SK-N-SH (cell line): ENCODE results near the gene NEK6. TPM values are rescaled to one million over a fixed set of nuclear protein-coding genes. Genes with fewer than 3 reads are reported as not detected.

Source experiments
- CTCF ChIA-PET: fragments of 300-600, 350-600 bp; formaldehyde crosslinking; extraction: SDS; loops from one replicate; lab custom pipeline; 2021; lab: Yijun Ruan, JAX
- POLR2A ChIA-PET: fragments of 350-600 bp; sonication (Branson Sonifier 250); formaldehyde crosslinking; extraction: SDS; loops from one replicate; lab custom pipeline; 2020; ENCODE audit warnings: antibody characterized with exemption, inconsistent platforms; lab: Yijun Ruan, JAX
- DNase-seq: peaks from one replicate; pipeline ENCODE4 v3.0.0; 2012
- H2AFZ ChIP-seq: fragments of 200-600 bp; sonication (generic); 2 replicates; pipeline ENCODE4 v1.8.1; 2016; ENCODE audit warnings: antibody characterized with exemption, mild to moderate bottlenecking, low read depth
- H3F3A ChIP-seq: fragments of 200-600 bp; sonication (generic); replicated peaks from 2 replicates; pipeline ENCODE3; 2016; ENCODE audit warnings: antibody characterized with exemption, mild to moderate bottlenecking; ENCODE audit not compliant: insufficient read depth
- H3K27ac ChIP-seq, 2 experiments: fragments of 200-500 bp in 1 of 2; fragments of 200-600 bp in 1 of 2; sonication (Bioruptor generic) in 1 of 2; sonication (generic), shearing (Covaris generic) in 1 of 2; 2 replicates each; pipeline versions ENCODE4 v1.5.1 to v1.6.1; 2014 to 2016; ENCODE audit warnings: low read depth in 2 of 2, inconsistent platforms in 1 of 2, low read length in 1 of 2, mild to moderate bottlenecking in 1 of 2, mixed read lengths in 1 of 2
- H3K27me3 ChIP-seq: fragments of 200-600 bp; sonication (generic), shearing (Covaris generic); 2 replicates; pipeline ENCODE4 v1.6.1; 2016; ENCODE audit warnings: mixed run types; ENCODE audit not compliant: insufficient read depth
- H3K36me3 ChIP-seq, 2 experiments: fragments of 200-500 bp in 1 of 2; fragments of 200-600 bp in 1 of 2; sonication (Bioruptor generic) in 1 of 2; sonication (generic) in 1 of 2; replicated peaks in 1 of 2; 2 replicates each; pipeline versions ENCODE3 to v1.5.1; 2014 to 2016; ENCODE audit warnings: low read length in 1 of 2, mild to moderate bottlenecking in 1 of 2; ENCODE audit not compliant: insufficient read depth in 2 of 2, control insufficient read depth in 1 of 2
- H3K4me1 ChIP-seq, 2 experiments: fragments of 200-500 bp in 1 of 2; fragments of 200-600 bp in 1 of 2; sonication (Bioruptor generic) in 1 of 2; sonication (generic), shearing (Covaris generic) in 1 of 2; 2 replicates each; pipeline versions ENCODE4 v1.5.1 to v1.6.1; 2014 to 2016; ENCODE audit warnings: low read depth in 1 of 2, low read length in 1 of 2, mixed run types in 1 of 2; ENCODE audit not compliant: insufficient read depth in 2 of 2, control insufficient read depth in 1 of 2
- H3K4me2 ChIP-seq: fragments of 200-600 bp; sonication (generic), shearing (Covaris generic); 2 replicates; pipeline ENCODE4 v1.6.1; 2017; ENCODE audit warnings: mixed run types
- H3K4me3 ChIP-seq, 2 experiments: fragments of 200-500 bp in 1 of 2; fragments of 200-600 bp in 1 of 2; sonication (Bioruptor generic) in 1 of 2; sonication (generic), shearing (Covaris generic) in 1 of 2; 2 replicates each; pipeline versions ENCODE4 v1.5.1 to v1.8.1; 2014 to 2016; ENCODE audit warnings: low read depth in 2 of 2, inconsistent platforms in 1 of 2, low read length in 1 of 2, mild to moderate bottlenecking in 1 of 2, mixed read lengths in 1 of 2, moderate library complexity in 1 of 2
- H3K79me2 ChIP-seq: fragments of 200-600 bp; sonication (generic); 2 replicates; pipeline ENCODE4 v1.8.1; 2017; ENCODE audit warnings: mild to moderate bottlenecking; ENCODE audit not compliant: insufficient read depth
- H3K9ac ChIP-seq: fragments of 200-600 bp; sonication (generic); 2 replicates; pipeline ENCODE4 v1.6.1; 2017; ENCODE audit warnings: mixed run types
- H3K9me2 ChIP-seq: fragments of 200-600 bp; sonication (generic); 2 replicates; pipeline ENCODE4 v1.6.1; 2017; ENCODE audit warnings: mixed run types
- H3K9me3 ChIP-seq: fragments of 200-600 bp; sonication (generic); 2 replicates; pipeline ENCODE4 v1.6.1; 2017; ENCODE audit warnings: mixed run types, mild to moderate bottlenecking, moderate library complexity
- H4K20me1 ChIP-seq: fragments of 200-600 bp; sonication (generic); 2 replicates; pipeline ENCODE4 v1.6.1; 2017; ENCODE audit warnings: mild to moderate bottlenecking, mixed run types; ENCODE audit not compliant: insufficient read depth
- ELF1 ChIP-seq: IDR thresholded peaks from 2 replicates; pipeline ENCODE4 v1.4.0; 2012
- EP300 ChIP-seq, 2 experiments: IDR thresholded peaks; 2 replicates each; pipeline versions ENCODE4 v1.4.0 to v1.6.1; 2012; ENCODE audit warnings: borderline replicate concordance in 1 of 2, low read depth in 1 of 2, low read length in 1 of 2
- EZH2phosphoT487 ChIP-seq: fragments of 200-600 bp; sonication (generic); IDR thresholded peaks from 2 replicates; pipeline ENCODE4 v1.6.1; 2017; ENCODE audit warnings: low read depth, mixed run types, mild to moderate bottlenecking, antibody characterized with exemption, moderate library complexity, borderline replicate concordance
- FOSL2 ChIP-seq: IDR thresholded peaks from 2 replicates; pipeline ENCODE4 v1.4.0; 2012; ENCODE audit warnings: low read depth, mild to moderate bottlenecking, moderate library complexity, borderline replicate concordance
- FOXJ3 ChIP-seq: sonication (generic); formaldehyde crosslinking; IDR thresholded peaks from 2 replicates; pipeline ENCODE4 v1.5.1; 2020; ENCODE audit warnings: mild to moderate bottlenecking, missing genetic modification reagents
- JUND ChIP-seq: IDR thresholded peaks from 2 replicates; pipeline ENCODE4 v1.4.0; 2012
- MEF2A ChIP-seq: IDR thresholded peaks from 2 replicates; pipeline ENCODE4 v1.4.0; 2012; ENCODE audit warnings: low read depth, borderline replicate concordance
- MXI1 ChIP-seq: IDR thresholded peaks from 2 replicates; pipeline ENCODE4 v1.6.1; 2012; ENCODE audit warnings: mild to moderate bottlenecking, low read depth, low read length, improper control_type of control experiment
- NFIC ChIP-seq: IDR thresholded peaks from 2 replicates; pipeline ENCODE4 v1.4.0; 2012; ENCODE audit warnings: borderline replicate concordance
- PBX3 ChIP-seq: IDR thresholded peaks from 2 replicates; pipeline ENCODE4; 2012
- RXRA ChIP-seq: IDR thresholded peaks from 2 replicates; pipeline ENCODE4 v1.4.0; 2012; ENCODE audit warnings: low read depth, mild to moderate bottlenecking, borderline replicate concordance
- SIN3A ChIP-seq: IDR thresholded peaks from 2 replicates; pipeline ENCODE4 v1.6.1; 2012; ENCODE audit warnings: low read depth, mild to moderate bottlenecking, low read length, moderate library complexity, borderline replicate concordance
- TCF12 ChIP-seq: IDR thresholded peaks from 2 replicates; pipeline ENCODE4 v1.4.0; 2012
- TEAD4 ChIP-seq: IDR thresholded peaks from 2 replicates; pipeline ENCODE4 v1.4.0; 2012; ENCODE audit warnings: mild to moderate bottlenecking, borderline replicate concordance; ENCODE audit not compliant: insufficient read depth
- YY1 ChIP-seq: IDR thresholded peaks from 2 replicates; pipeline ENCODE4 v1.4.0; 2012; ENCODE audit warnings: low read depth, mild to moderate bottlenecking
- ZBTB33 ChIP-seq: IDR thresholded peaks from 2 replicates; pipeline ENCODE4 v1.4.0; 2012; ENCODE audit warnings: low read depth, borderline replicate concordance
- WGBS: methylation state at CpG from one replicate; pipeline ENCODE4 v1.1.6; 2017; ENCODE audit warnings: low lambda C conversion rate; 5-methylcytosine and 5-hydroxymethylcytosine counted together
- polyA plus RNA-seq, 3 experiments: library from polyadenylated mRNA; depleted of rRNA; stranded (reverse); fragments of >200 nt; gene quantifications; 2 replicates each; pipeline ENCODE4 v1.2.3, GENCODE V29; 2012
- TF ChIP-seq, protein P1 (sequence below): fragments of 200-600 bp; sonication (generic); IDR thresholded peaks from 2 replicates; pipeline ENCODE4 v1.6.1; 2017; ENCODE audit warnings: antibody characterized with exemption, mild to moderate bottlenecking, moderate library complexity
- TF ChIP-seq, protein P2 (sequence below): IDR thresholded peaks from 2 replicates; pipeline ENCODE4 v1.4.0; 2012; ENCODE audit warnings: low read depth
- TF ChIP-seq, protein P3 (sequence below): fragments of 150-350 bp; IDR thresholded peaks from 2 replicates; pipeline ENCODE4 v1.6.1; 2016; ENCODE audit warnings: mild to moderate bottlenecking, low read depth, low read length

The NEK6 gene
- polyA plus RNA-seq, 1 of the 3 experiments (the other 2 are of a cell fraction) = 89.8 TPM

DNA sequence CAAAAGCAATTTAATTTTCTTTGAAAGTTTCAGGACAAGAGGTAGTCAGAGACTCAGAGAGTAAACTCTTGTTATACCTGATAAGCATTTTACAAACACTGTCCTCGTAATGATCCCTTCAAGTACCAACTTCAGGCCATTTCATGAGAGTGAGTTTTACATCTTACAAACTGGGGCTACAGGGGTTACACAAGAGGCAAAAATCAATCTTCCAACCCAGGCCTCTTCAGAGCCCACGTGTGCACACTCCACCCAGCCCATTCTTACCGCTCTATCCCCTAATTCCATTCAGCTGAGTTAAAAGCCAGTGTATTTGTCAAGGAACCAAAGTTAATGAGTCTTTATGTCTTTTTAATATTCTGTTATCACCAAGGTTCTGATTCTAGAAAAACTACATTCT, 110.9 kb downstream of the NEK6 start:
- Histone ChIP-seq H3K9me2 (no peaks in the 10 kb centered on the region), H3K4me3 (no peak overlapping the region), H2AFZ (no peak overlapping the region), H3K4me1 (peaks cover 6 to 19% of the 10 kb centered on the region in 2 experiments; a peak in 2 of 4 replicates), H3K27ac (no peak overlapping the region), H3K27me3 (no peaks in the 10 kb centered on the region), H3K9ac (no peak overlapping the region), H3K9me3 (no peaks in the 10 kb centered on the region), H3K79me2 (peaks cover 100% of the 10 kb centered on the region), H3K4me2 (no peak overlapping the region), H3F3A (no peaks in the 10 kb centered on the region), H3K36me3 (peaks cover 10 to 16% of the 10 kb centered on the region in 2 experiments), H4K20me1 (peaks cover 89% of the 10 kb centered on the region)
- TF ChIP-seq TEAD4 = no peak
- TF ChIP-seq JUND = no peak
- no peak for TF ChIP-seq ZBTB33
- ChIA-PET CTCF (interaction anchor here (0.6 to 1.7 kb wide), 3 partner anchors 16 to 25 kb away, joined by 3 read pairs; no protein-coding TSS in a partner anchor), POLR2A (no interaction called here)
- DNase-seq = no peak
- 93% methylated on average over 3 of the region's 3 CpGs for WGBS

DNA sequence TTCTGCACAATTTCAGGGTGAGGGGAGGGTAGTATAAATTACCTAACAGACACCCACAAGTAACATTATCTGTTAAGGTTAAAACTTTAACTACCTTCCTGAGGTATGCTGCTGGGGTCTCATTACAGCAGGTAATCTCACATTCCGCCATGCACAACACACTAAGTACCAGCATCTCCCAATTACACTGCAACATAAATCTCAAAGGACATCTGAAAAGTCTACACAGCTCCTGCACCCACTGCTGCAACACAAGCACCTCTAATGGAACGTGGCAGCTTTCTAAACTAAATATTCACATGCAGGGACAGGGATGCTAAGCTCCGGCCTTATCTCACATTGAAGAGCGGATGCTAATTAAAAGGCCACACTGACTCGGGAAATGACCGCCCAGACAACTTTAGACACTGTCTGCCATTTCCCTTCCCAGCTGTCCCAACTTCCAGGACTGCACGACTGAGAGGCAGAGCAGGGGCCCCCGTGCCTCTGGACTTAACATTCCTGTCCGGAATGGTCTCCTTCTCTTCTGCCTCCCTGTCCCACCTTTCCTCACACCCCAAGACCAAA, 111.6 kb downstream of the NEK6 start:
- no peak overlapping the region for H3K4me3 ChIP-seq
- H3K4me2 ChIP-seq = no peak overlapping the region
- peaks cover 6 to 19% of the 10 kb centered on the region in 2 experiments; a peak in 2 of 4 replicates for H3K4me1 ChIP-seq
- no peaks in the 10 kb centered on the region for H3K9me2 ChIP-seq
- H3K9ac ChIP-seq = no peak overlapping the region
- H3K27ac ChIP-seq = no peak overlapping the region
- DNase-seq = no peak
- ChIA-PET POLR2A (no interaction called here), CTCF (interaction anchor here (1.3 kb wide), 1 partner anchor 15 kb away, joined by 3 read pairs; no protein-coding TSS in a partner anchor)
- no peaks in the 10 kb centered on the region for H3K9me3 ChIP-seq
- H3K27me3 ChIP-seq = no peaks in the 10 kb centered on the region
- peaks cover 87% of the 10 kb centered on the region for H4K20me1 ChIP-seq
- no peaks in the 10 kb centered on the region for H3F3A ChIP-seq
- WGBS = 96% methylated on average over 9 of the region's 9 CpGs
- no peak overlapping the region for H2AFZ ChIP-seq
- H3K36me3 ChIP-seq = peaks cover 13 to 21% of the 10 kb centered on the region in 2 experiments
- peaks cover 100% of the 10 kb centered on the region for H3K79me2 ChIP-seq
- no peak for TF ChIP-seq FOXJ3 (CRISPR knock-in tag)
- no peak for TF ChIP-seq EZH2phosphoT487
- TF ChIP-seq, protein P1, sequence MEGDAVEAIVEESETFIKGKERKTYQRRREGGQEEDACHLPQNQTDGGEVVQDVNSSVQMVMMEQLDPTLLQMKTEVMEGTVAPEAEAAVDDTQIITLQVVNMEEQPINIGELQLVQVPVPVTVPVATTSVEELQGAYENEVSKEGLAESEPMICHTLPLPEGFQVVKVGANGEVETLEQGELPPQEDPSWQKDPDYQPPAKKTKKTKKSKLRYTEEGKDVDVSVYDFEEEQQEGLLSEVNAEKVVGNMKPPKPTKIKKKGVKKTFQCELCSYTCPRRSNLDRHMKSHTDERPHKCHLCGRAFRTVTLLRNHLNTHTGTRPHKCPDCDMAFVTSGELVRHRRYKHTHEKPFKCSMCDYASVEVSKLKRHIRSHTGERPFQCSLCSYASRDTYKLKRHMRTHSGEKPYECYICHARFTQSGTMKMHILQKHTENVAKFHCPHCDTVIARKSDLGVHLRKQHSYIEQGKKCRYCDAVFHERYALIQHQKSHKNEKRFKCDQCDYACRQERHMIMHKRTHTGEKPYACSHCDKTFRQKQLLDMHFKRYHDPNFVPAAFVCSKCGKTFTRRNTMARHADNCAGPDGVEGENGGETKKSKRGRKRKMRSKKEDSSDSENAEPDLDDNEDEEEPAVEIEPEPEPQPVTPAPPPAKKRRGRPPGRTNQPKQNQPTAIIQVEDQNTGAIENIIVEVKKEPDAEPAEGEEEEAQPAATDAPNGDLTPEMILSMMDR = no peak
- TF ChIP-seq NFIC = no peak
- TF ChIP-seq TCF12 = no peak
- TF ChIP-seq JUND = no peak
- no peak for TF ChIP-seq MXI1
- no peak for TF ChIP-seq PBX3
- TF ChIP-seq FOSL2 = no peak
- no peak for TF ChIP-seq SIN3A
- TF ChIP-seq MEF2A = no peak
- TF ChIP-seq, protein P2, sequence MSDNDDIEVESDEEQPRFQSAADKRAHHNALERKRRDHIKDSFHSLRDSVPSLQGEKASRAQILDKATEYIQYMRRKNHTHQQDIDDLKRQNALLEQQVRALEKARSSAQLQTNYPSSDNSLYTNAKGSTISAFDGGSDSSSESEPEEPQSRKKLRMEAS = no peak
- TF ChIP-seq RXRA = no peak
- TF ChIP-seq ELF1 = no peak
- TF ChIP-seq, protein P3, sequence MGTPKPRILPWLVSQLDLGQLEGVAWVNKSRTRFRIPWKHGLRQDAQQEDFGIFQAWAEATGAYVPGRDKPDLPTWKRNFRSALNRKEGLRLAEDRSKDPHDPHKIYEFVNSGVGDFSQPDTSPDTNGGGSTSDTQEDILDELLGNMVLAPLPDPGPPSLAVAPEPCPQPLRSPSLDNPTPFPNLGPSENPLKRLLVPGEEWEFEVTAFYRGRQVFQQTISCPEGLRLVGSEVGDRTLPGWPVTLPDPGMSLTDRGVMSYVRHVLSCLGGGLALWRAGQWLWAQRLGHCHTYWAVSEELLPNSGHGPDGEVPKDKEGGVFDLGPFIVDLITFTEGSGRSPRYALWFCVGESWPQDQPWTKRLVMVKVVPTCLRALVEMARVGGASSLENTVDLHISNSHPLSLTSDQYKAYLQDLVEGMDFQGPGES = no peak
- no peak for TF ChIP-seq YY1
- TF ChIP-seq EP300 (IDR thresholded peaks at IDR 0.05; ENCODE audit: borderline replicate concordance in 1 of 2, low read depth in 1 of 2, low read length in 1 of 2) = no peak
- TF ChIP-seq ZBTB33 = no peak
